Activated CD4-positive, alpha-beta T cell treated with anti-CD3 and anti-CD28 coated beads, Interleukin-2, amount 50 U/mL, for 16 hours (primary cell): ENCODE data around the gene SLC9A2.

Source experiments
- DNase-seq: peaks from one replicate; pipeline ENCODE4 v3.0.0-alpha.2; 2020

Gene SLC9A2

GRCh38 chr2:102621630-102622029 lies 2.3 kb downstream of the SLC9A2 start:
- no peak for DNase-seq

GRCh38 chr2:102622646-102623045 lies 3.3 kb downstream of the SLC9A2 start:
- DNase-seq = no peak

GRCh38 chr2:102630458-102630857 lies 11.1 kb downstream of the SLC9A2 start:
- no peak for DNase-seq

GRCh38 chr2:102632380-102633175 lies 13.2 kb downstream of the SLC9A2 start:
- DNase-seq = no peak

- no peak for DNase-seq
Measured at GRCh38 chr2:102634831-102635241, 15.5 kb downstream of the SLC9A2 start.

- DNase-seq = no peak
Measured at GRCh38 chr2:102635317-102635716, 16.0 kb downstream of the SLC9A2 start.

GRCh38 chr2:102636283-102636907 lies 17.0 kb downstream of the SLC9A2 start:
- no peak for DNase-seq

- DNase-seq = no peak
Measured at GRCh38 chr2:102637358-102637757, 18.0 kb downstream of the SLC9A2 start.

GRCh38 chr2:102639429-102639828 lies 20.1 kb downstream of the SLC9A2 start:
- no peak for DNase-seq

GRCh38 chr2:102652126-102652525 lies 32.8 kb downstream of the SLC9A2 start:
- no peak for DNase-seq

GRCh38 chr2:102657770-102658169 lies 38.4 kb downstream of the SLC9A2 start:
- peak; percentile 2 for DNase-seq

- no peak for DNase-seq
Measured at GRCh38 chr2:102660070-102660469, 40.7 kb downstream of the SLC9A2 start.

GRCh38 chr2:102660574-102660973 lies 41.2 kb downstream of the SLC9A2 start:
- DNase-seq = no peak

GRCh38 chr2:102661846-102662245 lies 42.5 kb downstream of the SLC9A2 start:
- DNase-seq = no peak

GRCh38 chr2:102662833-102663232 lies 43.5 kb downstream of the SLC9A2 start:
- DNase-seq = no peak

GRCh38 chr2:102663381-102663780 lies 44.0 kb downstream of the SLC9A2 start:
- DNase-seq = no peak

- DNase-seq = peak; percentile 33
Measured at GRCh38 chr2:102664471-102664909, 45.1 kb downstream of the SLC9A2 start.

GRCh38 chr2:102667072-102667471 lies 47.7 kb downstream of the SLC9A2 start:
- no peak for DNase-seq

- DNase-seq = no peak
Measured at GRCh38 chr2:102668171-102668570, 48.8 kb downstream of the SLC9A2 start.

GRCh38 chr2:102669401-102669800 lies 50.0 kb downstream of the SLC9A2 start:
- no peak for DNase-seq

- no peak for DNase-seq
Measured at GRCh38 chr2:102672107-102672776, 52.9 kb downstream of the SLC9A2 start.

GRCh38 chr2:102674370-102674769 lies 55.0 kb downstream of the SLC9A2 start:
- DNase-seq = no peak

GRCh38 chr2:102674836-102675235 lies 55.5 kb downstream of the SLC9A2 start:
- no peak for DNase-seq
